CD14-positive monocyte (primary cell): ENCODE measurements around the gene LAGE3. TPM values are rescaled to one million over a fixed set of nuclear protein-coding genes. Genes with fewer than 3 reads are reported as not detected.

ENCODE experiments used
- DNase-seq, 3 donors: peaks; one replicate each; pipeline ENCODE4 v3.0.0-alpha.2; 2011 to 2022
- H2AFZ ChIP-seq: 2 replicates; pipeline ENCODE4 v1.6.0; 2012; ENCODE audit warnings: mild to moderate bottlenecking, low read depth, low read length, inconsistent platforms; ENCODE audit not compliant: insufficient read depth, poor library complexity, severe bottlenecking
- H3K27ac ChIP-seq, 2 donors: 1 replicate in 1 of 2; 2 replicates in 1 of 2; pipeline ENCODE4 v1.5.1; 2012 to 2013; ENCODE audit warnings: low read length in 2 of 2, control low read depth in 1 of 2, inconsistent platforms in 1 of 2, low read depth in 1 of 2, mild to moderate bottlenecking in 1 of 2
- H3K27me3 ChIP-seq, 2 donors: one replicate each; pipeline versions ENCODE4 v1.6.0 to v1.6.1; 2011 to 2013; ENCODE audit warnings: low read length in 2 of 2; ENCODE audit not compliant: control insufficient read depth in 2 of 2, insufficient read depth in 2 of 2
- H3K36me3 ChIP-seq, 2 donors: replicated peaks in 1 of 2; 1 replicate in 1 of 2; 2 replicates in 1 of 2; pipeline versions ENCODE4 v1.5.1 to v1.6.1; 2012 to 2013; ENCODE audit warnings: low read length in 2 of 2, control low read depth in 1 of 2, inconsistent platforms in 1 of 2, mild to moderate bottlenecking in 1 of 2; ENCODE audit not compliant: insufficient read depth in 2 of 2, control insufficient read depth in 1 of 2
- H3K4me1 ChIP-seq, 2 donors: 1 replicate in 1 of 2; 2 replicates in 1 of 2; pipeline versions ENCODE4 v1.5.1 to v1.6.1; 2012 to 2013; ENCODE audit warnings: low read length in 2 of 2, control low read depth in 1 of 2, inconsistent platforms in 1 of 2, mild to moderate bottlenecking in 1 of 2, moderate library complexity in 1 of 2; ENCODE audit not compliant: insufficient read depth in 2 of 2, control insufficient read depth in 1 of 2
- H3K4me2 ChIP-seq: replicated peaks from 2 replicates; pipeline ENCODE3; 2012; ENCODE audit warnings: low read length, moderate library complexity, mild to moderate bottlenecking; ENCODE audit not compliant: poor library complexity, severe bottlenecking; ENCODE audit errors: extremely low read depth
- H3K4me3 ChIP-seq, 3 experiments: fragments of 200-600 bp in 1 of 3; sonication (generic) in 1 of 3; replicated peaks in 1 of 3; 1 replicate in 2 of 3; 2 replicates in 1 of 3; pipeline ENCODE4 v1.5.1; 2011 to 2013; ENCODE audit warnings: low read length in 3 of 3, mild to moderate bottlenecking in 3 of 3, control low read depth in 2 of 3, low read depth in 2 of 3, inconsistent platforms in 1 of 3, moderate library complexity in 1 of 3
- H3K79me2 ChIP-seq: 2 replicates; pipeline ENCODE4 v1.6.0; 2012; ENCODE audit warnings: mild to moderate bottlenecking, control low read depth, inconsistent platforms, low read length, moderate library complexity; ENCODE audit not compliant: insufficient read depth
- H3K9ac ChIP-seq: 2 replicates; pipeline ENCODE4 v1.6.0; 2017; ENCODE audit warnings: low read length, mild to moderate bottlenecking; ENCODE audit not compliant: insufficient read depth, poor library complexity, severe bottlenecking
- H3K9me3 ChIP-seq, 2 donors: replicated peaks in 1 of 2; 1 replicate in 1 of 2; 2 replicates in 1 of 2; pipeline versions ENCODE4 v1.5.1 to v1.6.1; 2012 to 2013; ENCODE audit warnings: low read length in 2 of 2, control low read depth in 1 of 2; ENCODE audit not compliant: control insufficient read depth in 1 of 2, insufficient read depth in 1 of 2
- H4K20me1 ChIP-seq: 2 replicates; pipeline ENCODE4 v1.6.0; 2012; ENCODE audit warnings: mild to moderate bottlenecking, low read length, control low read depth, moderate library complexity; ENCODE audit not compliant: insufficient read depth
- H3K27ac Mint-ChIP-seq, 7 donors: one replicate each; pipeline ENCODE4 v1.8.0; 2020; ENCODE audit warnings: mild to moderate bottlenecking in 7 of 7, mixed read lengths in 7 of 7, moderate library complexity in 6 of 7, inconsistent platforms in 2 of 7
- H3K27me3 Mint-ChIP-seq, 3 donors: one replicate each; pipeline ENCODE4 v1.8.0; 2021 to 2022; ENCODE audit warnings: low read depth in 3 of 3, mild to moderate bottlenecking in 3 of 3, mixed read lengths in 3 of 3, moderate library complexity in 3 of 3, inconsistent platforms in 1 of 3
- H3K36me3 Mint-ChIP-seq, 2 donors: one replicate each; pipeline ENCODE4 v1.8.0; 2020; ENCODE audit warnings: mixed read lengths in 2 of 2, inconsistent platforms in 1 of 2, mild to moderate bottlenecking in 1 of 2
- H3K4me1 Mint-ChIP-seq: one replicate; pipeline ENCODE4 v1.8.0; 2020; ENCODE audit warnings: mild to moderate bottlenecking, mixed read lengths
- H3K4me3 Mint-ChIP-seq, 2 donors: one replicate each; pipeline ENCODE4 v1.8.0; 2020; ENCODE audit warnings: mild to moderate bottlenecking in 2 of 2, mixed read lengths in 2 of 2, moderate library complexity in 1 of 2
- H3K9me3 Mint-ChIP-seq, 7 donors: one replicate each; pipeline ENCODE4 v1.8.0; 2020 to 2022; ENCODE audit warnings: mixed read lengths in 7 of 7, mild to moderate bottlenecking in 6 of 7, moderate library complexity in 6 of 7, inconsistent platforms in 2 of 7
- WGBS: methylation state at CpG from one replicate; pipeline ENCODE4 v1.1.5; 2013; ENCODE audit warnings: missing lambda C conversion rate; ENCODE audit not compliant: insufficient coverage; 5-methylcytosine and 5-hydroxymethylcytosine counted together
- intact Hi-C, 2 donors: fragments of 100-400 bp; cut with micrococcal nuclease; formaldehyde crosslinking; loops; one replicate each; pipeline versions ENCODE4 v1.15.0 to v1.15.1; 2023
- polyA plus RNA-seq, 3 donors: library from polyadenylated mRNA; depleted of rRNA in 1 of 3; unstranded in 2 of 3; stranded (reverse) in 1 of 3; fragments of 300-500 nt in 2 of 3; fragments of >200 nt in 1 of 3; fragmentation: Illumina TruSeq in 2 of 3; gene quantifications; 1 replicate in 2 of 3; 2 replicates in 1 of 3; pipeline ENCODE4 v1.2.3, GENCODE V29; 2012 to 2021
- TF ChIP-seq, protein P1 (sequence below): fragments of 200-600 bp; IDR thresholded peaks from one replicate; pipeline ENCODE4 v1.8.0; 2022; ENCODE audit warnings: antibody characterized with exemption, mild to moderate bottlenecking

Gene LAGE3
- polyA plus RNA-seq, 3 donors = 12.4 to 30.9 (median 18.6) TPM

- TF ChIP-seq, protein P1, sequence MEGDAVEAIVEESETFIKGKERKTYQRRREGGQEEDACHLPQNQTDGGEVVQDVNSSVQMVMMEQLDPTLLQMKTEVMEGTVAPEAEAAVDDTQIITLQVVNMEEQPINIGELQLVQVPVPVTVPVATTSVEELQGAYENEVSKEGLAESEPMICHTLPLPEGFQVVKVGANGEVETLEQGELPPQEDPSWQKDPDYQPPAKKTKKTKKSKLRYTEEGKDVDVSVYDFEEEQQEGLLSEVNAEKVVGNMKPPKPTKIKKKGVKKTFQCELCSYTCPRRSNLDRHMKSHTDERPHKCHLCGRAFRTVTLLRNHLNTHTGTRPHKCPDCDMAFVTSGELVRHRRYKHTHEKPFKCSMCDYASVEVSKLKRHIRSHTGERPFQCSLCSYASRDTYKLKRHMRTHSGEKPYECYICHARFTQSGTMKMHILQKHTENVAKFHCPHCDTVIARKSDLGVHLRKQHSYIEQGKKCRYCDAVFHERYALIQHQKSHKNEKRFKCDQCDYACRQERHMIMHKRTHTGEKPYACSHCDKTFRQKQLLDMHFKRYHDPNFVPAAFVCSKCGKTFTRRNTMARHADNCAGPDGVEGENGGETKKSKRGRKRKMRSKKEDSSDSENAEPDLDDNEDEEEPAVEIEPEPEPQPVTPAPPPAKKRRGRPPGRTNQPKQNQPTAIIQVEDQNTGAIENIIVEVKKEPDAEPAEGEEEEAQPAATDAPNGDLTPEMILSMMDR = no peak
- Histone ChIP-seq H2AFZ (peak overlapping the region; percentile 60), H3K36me3 (no peaks in the 10 kb centered on the region), H4K20me1 (no peaks in the 10 kb centered on the region), H3K27ac (peak overlapping the region; percentile 83 to 84), H3K79me2 (peaks cover 3% of the 10 kb centered on the region), H3K27me3 (no peaks in the 10 kb centered on the region), H3K9ac (peak overlapping the region; percentile 61), H3K4me3 (peak overlapping the region; percentile 34 to 81 (median 59)), H3K4me1 (peaks cover 13 to 14% of the 10 kb centered on the region in 2 donors), H3K4me2 (peak overlapping the region; percentile 75), H3K9me3 (peaks cover 0 to 10% of the 10 kb centered on the region in 2 donors)
- Mint-ChIP-seq H3K36me3 (peaks cover 0 to 2% of the 10 kb centered on the region in 2 donors), H3K9me3 (peaks cover 0 to 26% (median 6%) of the 10 kb centered on the region in 7 donors), H3K4me3 (peak overlapping the region; percentile 84 to 88), H3K4me1 (peaks cover 11% of the 10 kb centered on the region), H3K27me3 (peaks cover 0 to 8% (median 0%) of the 10 kb centered on the region in 3 donors), H3K27ac (peak overlapping the region; percentile 84 to 96 (median 90))
- peak in 2 of 3 donors; percentile 14 to 21 for DNase-seq
- intact Hi-C loops = loop anchor here in 1 of 2 donors (5.0 kb wide), 1 partner anchor 109 kb away; the partner anchor contains the start of gene DNASE1L1
- WGBS = 8% methylated on average over 8 of the region's 19 CpGs
Measured at GRCh38 chrX:154516656-154517100, 37.6 kb upstream of the LAGE3 start.

- intact Hi-C loops = loop anchor here in 1 of 2 donors (5.0 kb wide), 1 partner anchor 109 kb away; the partner anchor contains the start of gene DNASE1L1
- Mint-ChIP-seq H3K36me3 (peaks cover under 1 to 2% of the 10 kb centered on the region in 2 donors), H3K9me3 (peaks cover 0 to 26% (median 6%) of the 10 kb centered on the region in 7 donors)
Measured at GRCh38 chrX:154515966-154516655, 37.0 kb upstream of the LAGE3 start, which contains the start of gene FAM3A. FAM3A (minus strand) TSS chrX:154516232; CDS start chrX:154515772, 460 bp downstream.

More at GRCh38 chrX:154515966-154516655, 37.0 kb upstream of the LAGE3 start, which contains the start of gene FAM3A:
- Histone ChIP-seq H3K9ac (peak within 1 kb of the TSS; percentile 80), H3K27ac (peak within 1 kb of the TSS; percentile 83 to 84), H3K4me2 (peak within 1 kb of the TSS; percentile 75), H2AFZ (peak within 1 kb of the TSS; percentile 61), H3K4me1 (peaks cover 13 to 14% of the 10 kb centered on the region in 2 donors), H3K4me3 (peak within 1 kb of the TSS; percentile 61 to 81 (median 65)), H3K79me2 (peaks cover 3% of the 10 kb centered on the region), H3K27me3 (no peaks in the 10 kb centered on the region), H3K36me3 (no peaks in the 10 kb centered on the region), H4K20me1 (no peaks in the 10 kb centered on the region), H3K9me3 (peaks cover 0 to 10% of the 10 kb centered on the region in 2 donors)
- DNase-seq = peak; percentile 77 to 82 (median 81)
- under 1% methylated on average over 48 of the region's 59 CpGs for WGBS
- TF ChIP-seq, protein P1 = no peak
- peak within 1 kb of the TSS; percentile 84 to 96 (median 90) for H3K27ac Mint-ChIP-seq
- peak within 1 kb of the TSS; percentile 84 to 88 for H3K4me3 Mint-ChIP-seq
- H3K27me3 Mint-ChIP-seq = peaks cover 0 to 8% (median 0%) of the 10 kb centered on the region in 3 donors
- H3K4me1 Mint-ChIP-seq = peaks cover 11% of the 10 kb centered on the region
